SK-N-DZ (cell line): ENCODE measurements around the gene SECTM1.
"Not testable (repeated sequence)": the region's sequence is repeated elsewhere in the genome, so short reads cannot be mapped to it uniquely, and the experiment has no call there.

Source experiments
- DNase-seq: peaks from one replicate; pipeline ENCODE4 v3.0.0-alpha.2; 2015; ENCODE audit warnings: low spot score

The SECTM1 gene

DNA sequence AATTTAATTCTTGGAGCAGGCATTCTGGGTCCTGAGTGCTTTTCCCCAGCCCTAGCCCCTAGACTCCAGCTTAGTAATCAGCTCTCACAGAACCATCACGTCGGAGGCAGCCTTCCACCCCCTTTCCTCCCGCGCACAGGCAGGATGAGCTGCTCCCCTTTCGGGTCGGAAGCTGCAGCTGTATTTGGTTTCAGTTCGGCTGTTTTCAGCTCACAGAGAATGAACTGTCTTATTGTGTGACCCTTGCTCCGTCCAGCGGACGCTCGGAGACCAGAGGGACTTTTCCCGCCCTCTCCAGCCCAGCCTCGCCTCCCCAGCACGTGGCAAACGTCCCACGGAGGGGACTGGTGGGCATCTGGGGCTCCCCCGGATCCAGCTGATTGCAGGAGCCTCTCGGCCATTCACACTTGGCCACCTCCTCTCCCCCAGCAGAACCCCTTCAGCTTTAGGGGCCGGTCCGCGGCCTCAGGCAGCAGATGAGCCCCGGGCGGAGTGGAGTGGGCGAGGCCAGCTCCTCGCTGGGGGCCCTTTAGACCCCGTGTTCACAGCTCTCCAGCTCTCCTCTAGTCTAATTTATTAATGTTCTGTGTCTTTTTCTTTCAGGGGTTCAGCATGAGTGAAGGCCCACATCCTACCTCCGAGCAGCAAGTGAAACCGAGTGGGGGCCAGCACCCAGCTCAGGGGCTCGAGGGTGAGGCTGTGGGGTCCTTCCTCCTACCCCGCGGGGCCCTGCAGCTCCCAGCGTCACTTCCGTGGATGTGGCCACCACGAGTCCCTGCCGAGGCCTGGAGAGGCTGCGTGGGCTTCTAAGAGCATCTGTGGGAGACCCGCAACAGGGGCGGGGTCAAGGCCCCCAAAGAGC lies 37.1 kb upstream of the SECTM1 start:
- no peak for DNase-seq

GRCh38 chr17:82369211-82369610 lies 35.6 kb upstream of the SECTM1 start:
- DNase-seq: no peak

- DNase-seq: peak; percentile 96
Measured at GRCh38 chr17:82367724-82368524, 34.4 kb upstream of the SECTM1 start.

GRCh38 chr17:82366749-82367148 lies 33.2 kb upstream of the SECTM1 start:
- no peak for DNase-seq

- no peak for DNase-seq
Measured at GRCh38 chr17:82365606-82366295, 32.2 kb upstream of the SECTM1 start.

GRCh38 chr17:82361885-82362633 lies 28.5 kb upstream of the SECTM1 start:
- no peak for DNase-seq

GRCh38 chr17:82359451-82360074 lies 26.0 kb upstream of the SECTM1 start:
- not testable (repeated sequence) for DNase-seq

DNA sequence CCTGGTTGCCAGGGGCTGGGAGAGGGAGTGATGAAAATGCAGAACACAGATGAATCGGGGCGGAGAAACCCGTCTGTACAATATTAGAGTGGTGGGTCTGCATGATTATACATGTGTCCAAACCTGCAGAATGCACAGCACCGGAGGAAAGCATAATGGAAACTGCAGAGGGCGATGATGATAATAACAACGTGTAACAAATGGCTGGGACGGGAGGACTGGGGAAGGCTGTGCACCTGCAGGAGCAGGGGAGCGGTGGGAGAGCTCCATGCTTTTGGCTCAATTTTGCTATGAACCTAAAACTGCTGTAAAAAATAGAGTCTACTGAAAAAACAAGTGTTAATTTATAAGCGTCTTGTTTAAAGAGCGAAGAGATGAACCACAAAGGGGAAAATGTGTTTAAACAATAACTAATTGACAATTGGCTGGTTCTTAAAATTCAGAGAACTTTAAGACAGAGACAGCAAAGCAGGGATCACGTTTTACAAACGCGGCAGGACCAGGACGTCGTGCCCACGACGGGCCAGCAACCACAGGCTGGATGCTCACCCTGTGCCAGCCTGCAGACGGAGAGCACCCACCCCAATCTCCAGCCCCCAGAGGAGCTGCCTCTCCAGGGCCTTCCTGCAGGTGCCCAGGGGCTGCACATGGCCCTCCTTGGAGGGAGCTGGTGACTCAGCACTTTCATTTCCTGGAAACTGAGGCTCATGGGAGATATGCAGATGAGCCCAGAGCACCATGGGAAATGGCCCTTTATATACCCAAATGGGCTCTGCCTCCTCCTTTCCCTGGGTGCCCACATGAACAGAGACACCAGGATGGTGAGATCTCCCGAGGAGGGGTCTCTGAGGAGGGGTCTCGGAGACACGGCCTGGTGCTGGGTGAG lies 25.1 kb upstream of the SECTM1 start, which contains the start of gene TEX19:
TEX19 (plus strand) TSS at position 783 of the 886 bp plus-strand sequence. CDS start 2,904 bp downstream, outside the sequence.
- peak; percentile 77 for DNase-seq

DNA sequence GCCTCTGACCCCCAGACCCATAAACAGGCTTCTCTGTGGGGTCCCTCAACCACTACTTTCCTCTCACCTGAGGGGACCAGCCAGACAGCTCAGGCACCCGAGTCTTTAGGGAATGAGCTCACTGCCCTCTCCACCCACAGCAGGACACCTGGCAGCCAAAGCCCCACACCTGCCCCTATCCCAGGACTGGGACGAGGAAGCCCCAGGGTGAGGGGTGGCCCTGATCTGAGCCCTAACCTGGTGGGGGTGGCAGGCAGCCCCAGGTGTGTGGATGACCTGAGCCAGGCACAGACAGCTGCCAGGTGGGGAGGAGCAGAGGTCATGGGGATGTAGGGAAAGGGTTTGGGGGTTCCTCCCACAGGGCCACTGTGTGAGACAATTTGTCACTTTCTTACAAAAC lies 23.8 kb upstream of the SECTM1 start:
- DNase-seq: no peak

- DNase-seq: no peak
Measured at GRCh38 chr17:82356845-82357355, 23.3 kb upstream of the SECTM1 start.

- DNase-seq: no peak
Measured at GRCh38 chr17:82355770-82356427, 22.3 kb upstream of the SECTM1 start.

DNA sequence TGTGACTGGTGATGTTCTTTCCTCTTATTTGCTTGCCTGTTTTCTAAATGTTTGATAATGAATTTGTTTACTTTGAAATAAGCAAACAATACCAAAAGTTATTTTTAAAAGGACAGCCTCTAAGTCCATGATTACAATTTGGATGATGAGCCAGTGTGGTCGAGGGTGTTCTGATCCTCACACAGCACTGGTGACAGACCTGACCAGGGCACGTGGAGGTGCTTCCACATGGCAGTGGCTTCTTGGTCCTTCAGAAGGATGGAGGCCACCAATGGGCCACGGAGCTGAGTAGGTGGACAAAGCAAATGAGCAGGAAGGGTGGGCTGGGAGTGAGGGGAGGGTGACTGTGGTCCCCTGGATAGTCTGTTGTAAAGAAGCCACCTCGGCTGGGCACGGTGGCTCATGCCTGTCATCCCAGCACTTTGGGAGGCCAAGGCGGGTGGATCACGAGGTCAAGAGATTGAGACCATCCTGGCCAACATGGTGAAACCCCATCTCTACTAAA lies 21.3 kb upstream of the SECTM1 start:
- no peak for DNase-seq

GRCh38 chr17:82353484-82353883 lies 19.9 kb upstream of the SECTM1 start:
- no peak for DNase-seq

DNA sequence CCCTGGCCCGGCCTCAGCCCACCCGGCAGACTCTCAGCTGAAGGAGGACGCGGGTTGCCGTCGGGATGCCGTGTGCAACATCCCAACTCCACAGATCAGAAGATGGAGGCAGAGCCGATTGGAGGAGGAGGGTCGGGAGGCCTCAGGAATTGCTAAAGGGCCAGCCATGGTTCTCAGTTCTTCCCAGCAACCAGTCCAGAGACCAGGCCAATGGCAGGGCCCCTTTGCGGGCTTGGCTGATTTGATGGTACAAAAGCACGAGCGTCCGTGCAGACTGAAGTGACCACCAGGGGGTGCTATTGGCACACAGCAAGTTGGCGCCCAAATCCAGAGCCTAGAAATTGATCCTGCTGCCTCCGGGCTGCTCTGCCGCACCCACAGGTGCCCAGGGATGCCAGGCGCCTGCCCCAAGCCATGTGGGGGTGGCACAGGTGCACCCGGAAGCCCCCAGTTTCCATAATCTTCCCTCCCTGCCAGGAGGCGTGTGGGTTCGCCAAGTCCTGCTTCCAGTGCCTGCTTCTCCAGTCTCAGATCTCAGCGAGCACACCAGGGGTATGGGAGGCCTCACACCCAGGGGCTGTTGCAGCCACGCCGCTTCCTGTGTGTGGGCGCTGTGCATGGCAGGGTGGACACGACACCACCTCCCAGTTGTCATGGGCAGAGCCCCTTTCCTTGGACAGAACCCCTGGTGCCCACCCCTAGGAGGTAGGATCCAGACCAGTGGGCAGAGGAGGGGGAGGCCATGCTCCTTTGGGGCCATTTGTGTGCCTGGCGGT lies 18.3 kb upstream of the SECTM1 start:
- peak; percentile 94 for DNase-seq

GRCh38 chr17:82351254-82351712 lies 17.7 kb upstream of the SECTM1 start:
- DNase-seq: no peak

DNA sequence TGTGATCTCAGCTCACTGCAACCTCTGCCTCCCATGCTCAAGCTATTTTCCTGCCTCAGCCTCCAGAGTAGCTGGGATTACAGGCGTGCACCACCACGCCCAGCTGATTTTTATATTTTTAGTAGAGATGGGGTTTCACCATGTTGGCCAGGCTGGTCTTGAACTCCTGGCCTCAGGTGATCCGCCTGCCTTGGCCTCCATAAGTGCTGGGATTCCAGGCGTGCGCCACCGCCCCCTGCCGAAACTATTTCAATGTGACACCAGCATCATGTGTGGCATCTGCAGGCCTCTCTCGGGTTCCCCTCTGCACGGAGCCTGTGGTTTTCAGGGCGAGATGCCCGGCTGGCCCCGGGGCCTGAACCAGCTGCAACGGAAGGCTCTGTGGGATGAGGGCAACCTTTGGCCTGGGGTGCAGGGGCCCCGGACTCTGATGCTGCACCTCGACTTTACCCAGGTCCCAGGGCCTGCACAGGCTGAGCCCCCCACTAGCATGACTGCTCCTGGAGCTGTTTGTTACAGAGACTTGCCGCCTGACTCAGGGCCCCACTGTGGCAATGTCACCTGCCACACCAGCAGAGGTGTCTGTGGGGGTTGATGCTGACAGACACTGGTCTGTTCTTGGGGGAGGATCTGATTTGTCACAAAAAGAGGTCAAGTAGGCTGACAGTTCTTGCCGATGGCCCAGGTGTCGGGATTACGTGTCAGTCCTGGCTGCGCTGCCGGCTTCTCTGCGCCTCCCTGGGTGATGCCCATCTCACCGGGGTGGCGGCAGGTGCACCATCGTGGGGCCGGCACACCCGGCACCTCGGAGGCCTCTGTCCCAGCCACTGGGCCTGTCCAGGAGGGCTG lies 16.8 kb upstream of the SECTM1 start:
- no peak for DNase-seq

GRCh38 chr17:82349287-82349701 lies 15.7 kb upstream of the SECTM1 start:
- DNase-seq: no peak
